Activated T-cell treated with anti-CD3 and anti-CD28 coated beads for 4 hours (primary cell): ENCODE measurements around the gene PPP1CC.
"Not testable (repeated sequence)": the region's sequence is repeated elsewhere in the genome, so short reads cannot be mapped to it uniquely, and the experiment has no call there.

ENCODE experiments used
- DNase-seq: peaks from one replicate; pipeline ENCODE4 v3.0.0-alpha.2; 2020

PPP1CC gene

DNA sequence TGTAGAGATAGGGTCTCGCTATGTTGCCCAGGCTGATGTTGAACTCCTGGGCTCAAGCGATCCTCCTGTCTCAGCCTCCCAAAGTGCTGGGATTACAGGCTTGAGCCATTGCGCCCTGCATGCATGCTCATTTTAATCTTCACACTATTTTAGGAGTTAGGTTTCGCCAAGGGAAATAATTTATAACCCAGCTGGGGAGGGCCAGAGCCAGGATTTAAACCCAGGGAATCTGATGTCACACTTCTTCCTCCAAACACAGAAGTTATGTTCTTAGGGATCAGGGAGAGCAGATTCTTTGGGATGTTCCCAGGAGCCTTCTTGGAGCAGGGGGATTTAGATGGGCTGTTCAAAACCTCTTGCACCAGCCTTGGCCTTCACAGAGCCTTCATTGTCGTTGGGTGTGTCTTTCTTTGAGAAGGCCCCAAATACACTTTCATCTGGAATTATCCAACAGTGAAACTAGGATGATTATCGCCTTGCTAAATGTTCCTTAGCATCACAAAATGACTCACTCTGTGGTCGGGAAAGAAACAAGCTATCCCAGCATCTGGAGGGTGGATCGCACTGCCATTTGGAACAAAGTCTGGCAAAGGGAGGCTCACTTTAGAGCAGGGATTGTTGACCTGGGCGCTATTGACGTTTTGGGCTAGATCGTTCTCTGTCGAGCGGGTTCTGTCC lies 8.2 kb upstream of the PPP1CC start:
- DNase-seq: no peak

DNA sequence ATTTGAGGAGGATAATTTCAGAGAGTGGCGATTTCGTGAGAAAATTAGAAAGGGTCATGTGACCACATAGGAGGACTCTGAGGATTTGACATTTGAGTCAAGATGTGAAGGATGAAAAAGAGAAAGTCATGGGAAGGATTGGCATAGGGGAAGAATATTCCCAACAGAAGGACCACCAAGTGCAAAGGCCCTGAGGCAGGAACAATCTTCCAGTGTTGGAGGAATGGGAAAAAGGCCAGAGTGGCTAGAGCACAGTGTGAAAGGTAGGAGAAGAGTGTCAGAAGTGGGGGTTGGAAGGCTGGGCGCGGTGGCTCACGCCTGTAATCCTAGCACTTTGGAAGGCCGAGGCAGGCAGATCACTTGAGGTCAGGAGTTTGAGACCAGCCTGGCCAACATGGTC lies 3.9 kb upstream of the PPP1CC start:
- no peak for DNase-seq

DNA sequence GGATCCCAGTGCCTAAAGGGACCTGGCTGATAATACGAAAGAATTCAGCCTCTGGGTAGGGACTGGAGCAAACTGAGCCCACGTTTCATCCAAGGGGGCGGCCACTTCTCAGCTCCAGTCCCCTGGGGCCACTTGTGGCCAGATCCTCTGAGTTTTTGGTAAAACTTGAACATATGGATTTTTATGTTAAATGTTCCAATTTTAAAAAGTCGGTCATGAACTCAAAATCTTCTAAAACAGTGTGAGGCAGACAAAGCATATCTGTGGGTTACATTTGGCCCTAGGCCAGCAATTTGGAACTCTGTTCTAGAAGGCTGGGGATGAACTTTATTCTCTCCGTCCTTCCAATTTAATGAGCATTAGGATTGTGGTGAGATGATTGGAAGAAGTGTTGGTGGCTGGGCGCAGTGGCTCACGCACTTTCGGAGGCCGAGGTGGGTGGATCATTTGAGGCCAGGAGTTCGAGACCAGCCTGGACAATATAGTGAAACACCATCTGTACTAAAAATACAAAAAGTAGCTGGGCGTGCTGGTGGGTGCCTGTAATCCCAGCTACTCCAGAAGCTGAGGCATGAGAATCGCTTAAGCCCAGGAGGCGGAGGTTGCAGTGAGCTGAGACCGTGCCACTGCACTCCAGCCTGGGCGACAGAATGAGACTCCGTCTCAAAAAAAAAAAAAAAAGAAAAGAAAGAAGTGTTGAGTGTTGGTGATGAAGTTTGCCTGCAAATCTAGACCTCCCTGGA lies 3.0 kb upstream of the PPP1CC start:
- DNase-seq: no peak

DNA sequence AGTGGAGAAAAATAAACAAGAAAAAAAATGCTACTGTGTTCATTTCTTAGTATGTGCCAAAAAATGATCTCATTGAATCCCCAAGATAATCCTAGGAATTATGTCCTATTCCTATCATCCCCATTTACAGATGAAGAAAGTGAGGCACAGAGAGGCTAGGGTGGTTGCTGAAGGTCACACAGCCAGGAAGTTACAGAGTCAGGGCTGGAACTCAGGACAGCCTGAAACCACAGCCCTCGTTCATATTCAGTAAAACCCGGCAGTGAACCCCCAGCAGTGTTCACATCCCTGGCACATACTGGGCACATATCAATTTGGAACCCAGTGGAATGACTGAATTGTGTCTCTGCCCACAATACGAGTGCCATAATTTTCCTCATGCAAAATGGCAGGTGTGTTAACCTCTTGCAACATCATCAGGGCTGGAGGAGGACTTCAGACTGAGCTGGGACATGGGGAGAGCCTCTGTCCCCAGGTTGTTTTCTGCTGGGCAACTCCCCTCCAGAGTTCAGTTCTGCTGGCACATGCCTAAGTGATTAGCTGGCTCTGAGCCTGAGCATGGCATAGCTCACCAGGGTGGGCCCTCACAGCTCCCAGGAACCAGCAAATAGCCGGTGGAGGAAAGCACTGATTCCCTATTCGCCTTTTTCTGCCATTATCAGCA lies 2.0 kb upstream of the PPP1CC start:
- DNase-seq: no peak

GRCh38 chr12:110744151-110744571 lies 1.5 kb upstream of the PPP1CC start:
- DNase-seq: no peak

DNA sequence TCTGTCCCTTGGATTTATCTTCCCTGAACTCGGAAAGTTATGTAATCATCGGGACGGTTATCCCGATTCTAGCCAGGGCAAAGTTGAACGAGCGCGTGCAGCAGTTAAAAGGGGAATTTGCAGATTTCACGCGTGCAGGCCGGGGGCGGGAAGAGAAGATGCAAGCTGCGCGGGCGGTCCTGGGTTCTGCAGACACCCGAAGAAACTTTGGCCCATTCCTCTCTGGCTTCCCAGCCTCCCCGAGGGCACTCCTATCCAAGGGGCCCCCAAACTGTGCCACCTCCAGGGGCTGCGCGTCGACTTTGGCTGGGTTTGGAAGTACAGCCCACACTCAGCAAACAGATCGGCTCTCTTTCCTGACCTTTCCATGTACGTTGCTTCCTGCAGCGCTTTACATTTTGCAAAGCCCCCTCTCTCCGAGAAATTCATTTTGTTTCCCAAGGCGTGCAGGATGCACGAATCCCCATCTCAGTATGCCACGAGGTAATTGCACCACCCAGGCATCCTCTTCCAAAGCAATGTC lies 941 bp upstream of the PPP1CC start:
- DNase-seq: no peak

DNA sequence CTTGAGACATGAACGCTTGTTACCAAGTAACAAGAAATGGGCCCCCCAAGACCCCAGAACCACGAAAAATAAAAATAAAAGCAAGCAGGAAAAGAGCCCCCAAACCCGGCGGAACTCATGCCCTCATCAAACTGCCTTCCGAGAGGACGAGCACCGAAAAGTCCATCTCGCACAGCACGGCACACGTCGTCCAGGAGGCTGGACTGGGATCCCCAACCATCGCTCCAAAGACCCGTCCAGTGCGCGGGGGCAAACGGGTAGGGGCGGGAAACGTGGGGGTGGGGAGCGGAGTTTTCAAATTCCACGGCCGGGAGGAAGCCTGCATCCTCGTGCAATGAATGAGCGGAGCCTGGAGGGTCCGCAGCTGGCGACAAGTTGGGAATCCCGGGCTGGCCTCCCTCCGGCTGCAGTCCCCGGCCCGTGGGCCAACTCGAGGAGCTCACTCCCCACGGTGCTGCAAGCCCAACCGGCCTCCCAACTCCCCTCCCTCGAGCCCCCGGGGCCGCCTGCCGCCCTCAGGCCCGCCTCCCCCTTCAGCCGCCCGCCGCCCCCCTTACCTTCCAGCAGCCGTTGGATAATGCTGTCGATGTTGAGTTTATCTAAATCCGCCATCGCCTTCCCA lies 484 bp downstream of the PPP1CC start:
- DNase-seq: no peak

DNA sequence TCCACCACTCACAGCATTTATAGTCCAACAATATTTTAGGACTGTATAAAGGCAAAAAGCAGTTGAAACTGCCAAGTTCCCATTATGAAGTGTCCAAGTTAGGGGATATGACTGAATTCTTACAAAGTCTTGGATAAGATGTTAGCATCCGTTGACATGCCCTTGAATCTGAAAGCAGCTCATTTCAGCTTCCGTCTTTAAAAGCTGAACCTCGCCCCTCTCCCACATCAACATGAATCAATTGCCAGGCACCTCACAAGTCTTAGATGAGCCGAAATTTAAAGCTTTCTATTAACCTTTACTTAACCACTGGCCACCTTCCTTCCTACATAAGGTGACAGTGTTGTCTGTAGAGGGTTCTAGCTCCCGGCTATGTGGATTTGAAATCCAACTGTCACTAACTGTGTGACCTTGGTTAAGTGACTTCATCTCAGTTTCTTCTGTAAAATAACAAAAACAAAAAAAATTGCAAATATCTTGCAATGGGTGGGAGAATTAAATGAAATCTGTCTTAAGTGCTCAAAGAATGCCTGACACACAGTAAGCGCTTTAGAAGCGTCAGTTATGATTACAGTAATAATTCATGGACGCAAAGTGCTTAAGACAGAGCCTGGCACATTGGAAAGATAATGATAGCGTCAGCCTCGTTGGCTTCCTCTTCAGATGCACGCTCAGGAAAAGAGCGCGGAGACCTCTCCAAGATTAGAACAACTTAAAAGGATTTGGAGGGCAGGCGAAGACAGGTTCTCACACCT lies 1.2 kb downstream of the PPP1CC start:
- no peak for DNase-seq

DNA sequence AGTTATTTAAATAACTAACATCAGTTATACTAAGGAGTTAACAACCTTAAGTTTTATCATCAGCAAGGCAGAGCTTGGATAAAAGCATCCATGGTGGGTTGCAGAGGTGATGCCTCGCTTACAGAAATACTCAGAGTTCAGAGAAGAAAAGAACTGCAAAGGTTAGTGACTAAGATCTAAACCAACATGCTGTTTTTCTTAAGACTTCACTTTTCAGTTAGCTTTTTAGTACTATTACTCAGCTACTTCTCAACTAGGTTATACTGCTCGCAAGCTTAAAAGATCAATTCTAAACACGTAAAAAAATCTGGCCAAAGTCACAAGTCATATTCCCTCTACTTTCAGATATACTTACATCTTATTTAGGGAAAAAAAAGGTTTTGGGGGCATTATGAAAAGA lies 2.8 kb downstream of the PPP1CC start:
- no peak for DNase-seq

DNA sequence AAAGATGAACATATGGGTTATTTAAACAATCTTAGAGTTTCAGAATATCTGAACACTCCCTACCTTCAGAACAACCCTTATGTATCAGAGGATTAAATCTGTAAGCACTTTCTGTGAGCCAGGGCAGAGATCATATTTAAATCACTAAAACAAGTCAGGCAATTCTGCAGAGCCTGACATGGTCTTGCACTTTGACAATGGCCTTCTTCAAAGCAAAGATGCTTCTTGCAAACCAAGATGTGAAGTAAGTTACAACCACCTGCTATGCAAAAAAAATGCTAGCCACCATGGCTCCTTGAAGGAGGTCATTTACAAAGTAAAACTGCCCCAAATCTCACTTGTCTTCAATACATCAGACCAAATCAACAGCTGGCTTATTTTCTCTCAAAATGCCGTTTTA lies 3.2 kb downstream of the PPP1CC start:
- DNase-seq: no peak

- no peak for DNase-seq
Observed at GRCh38 chr12:110737532-110737931, 5.2 kb downstream of the PPP1CC start.

GRCh38 chr12:110737016-110737415 lies 5.7 kb downstream of the PPP1CC start:
- not testable (repeated sequence) for DNase-seq

- DNase-seq: no peak
Observed at GRCh38 chr12:110733900-110734299, 8.8 kb downstream of the PPP1CC start.

GRCh38 chr12:110733089-110733715 lies 9.5 kb downstream of the PPP1CC start:
- DNase-seq: no peak

GRCh38 chr12:110732572-110732971 lies 10.1 kb downstream of the PPP1CC start:
- no peak for DNase-seq

GRCh38 chr12:110731479-110731878 lies 11.2 kb downstream of the PPP1CC start:
- DNase-seq: no peak

DNA sequence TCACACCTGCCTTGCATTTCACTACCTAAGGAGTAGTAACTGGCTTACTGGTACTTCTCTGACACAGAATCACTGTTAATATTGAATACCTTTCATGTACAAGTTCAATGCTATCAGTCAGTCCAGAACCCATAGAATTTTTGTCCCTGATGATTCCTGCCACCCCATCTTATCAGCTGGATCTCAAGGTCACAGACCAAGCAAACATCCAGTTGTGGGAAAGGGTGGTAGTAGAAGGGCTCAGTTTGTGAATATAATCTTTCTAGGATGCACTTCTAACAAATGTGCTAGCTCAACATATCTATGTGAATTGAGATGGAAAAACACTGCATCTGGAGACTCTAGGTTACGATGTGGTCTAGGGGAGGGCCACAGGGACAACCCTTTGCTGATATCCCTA lies 14.1 kb downstream of the PPP1CC start:
- no peak for DNase-seq

- no peak for DNase-seq
Observed at GRCh38 chr12:110726708-110727369, 15.9 kb downstream of the PPP1CC start.

DNA sequence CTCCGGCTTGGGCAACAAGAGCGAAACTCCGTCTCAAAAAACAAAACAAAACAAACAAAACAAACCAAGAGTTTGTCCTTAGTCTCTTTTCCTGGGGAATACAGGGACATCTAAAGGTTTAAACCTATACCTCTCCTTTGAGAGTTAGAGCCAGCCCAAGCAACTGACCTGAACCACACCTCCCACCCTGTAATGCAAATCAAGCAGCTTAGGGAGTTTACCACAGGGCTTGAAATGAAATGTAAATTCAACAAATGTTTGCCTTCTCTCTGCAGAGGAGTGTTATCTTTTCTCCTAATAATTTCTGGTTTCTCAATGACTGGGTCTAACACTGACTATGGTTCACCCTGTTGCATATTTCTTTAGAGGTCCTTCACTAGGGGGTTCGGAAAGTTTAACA lies 16.7 kb downstream of the PPP1CC start:
- no peak for DNase-seq

DNA sequence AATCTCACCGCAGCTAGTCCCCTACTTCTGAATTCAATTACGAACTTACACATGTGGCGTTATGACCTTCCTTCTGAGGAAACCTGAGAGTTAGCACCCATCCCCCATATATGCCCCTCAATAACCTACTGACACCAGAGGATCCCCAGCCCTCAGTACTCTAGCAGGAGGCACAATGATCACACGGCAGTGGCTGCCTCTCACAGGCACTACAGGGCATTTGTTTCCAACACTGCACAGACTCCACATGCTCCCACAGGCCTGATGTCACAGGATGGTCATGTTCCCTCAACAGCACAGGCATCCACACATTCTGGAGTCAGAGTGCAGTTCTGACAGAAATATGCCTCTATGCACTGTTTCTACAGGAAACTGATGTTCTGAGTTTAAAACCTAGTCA lies 17.4 kb downstream of the PPP1CC start:
- no peak for DNase-seq

GRCh38 chr12:110722892-110723291 lies 19.8 kb downstream of the PPP1CC start:
- DNase-seq: not testable (repeated sequence)

GRCh38 chr12:110721570-110721969 lies 21.1 kb downstream of the PPP1CC start:
- no peak for DNase-seq
